Measurements from ENCODE around the gene TBC1D32.
A peak's percentile ranks its signal among the peaks of the same experiment; 100 is the strongest.
"Not testable (repeated sequence)": the region's sequence is repeated elsewhere in the genome, so short reads cannot be mapped to it uniquely, and the experiment has no call there.

TBC1D32 gene, protein sequence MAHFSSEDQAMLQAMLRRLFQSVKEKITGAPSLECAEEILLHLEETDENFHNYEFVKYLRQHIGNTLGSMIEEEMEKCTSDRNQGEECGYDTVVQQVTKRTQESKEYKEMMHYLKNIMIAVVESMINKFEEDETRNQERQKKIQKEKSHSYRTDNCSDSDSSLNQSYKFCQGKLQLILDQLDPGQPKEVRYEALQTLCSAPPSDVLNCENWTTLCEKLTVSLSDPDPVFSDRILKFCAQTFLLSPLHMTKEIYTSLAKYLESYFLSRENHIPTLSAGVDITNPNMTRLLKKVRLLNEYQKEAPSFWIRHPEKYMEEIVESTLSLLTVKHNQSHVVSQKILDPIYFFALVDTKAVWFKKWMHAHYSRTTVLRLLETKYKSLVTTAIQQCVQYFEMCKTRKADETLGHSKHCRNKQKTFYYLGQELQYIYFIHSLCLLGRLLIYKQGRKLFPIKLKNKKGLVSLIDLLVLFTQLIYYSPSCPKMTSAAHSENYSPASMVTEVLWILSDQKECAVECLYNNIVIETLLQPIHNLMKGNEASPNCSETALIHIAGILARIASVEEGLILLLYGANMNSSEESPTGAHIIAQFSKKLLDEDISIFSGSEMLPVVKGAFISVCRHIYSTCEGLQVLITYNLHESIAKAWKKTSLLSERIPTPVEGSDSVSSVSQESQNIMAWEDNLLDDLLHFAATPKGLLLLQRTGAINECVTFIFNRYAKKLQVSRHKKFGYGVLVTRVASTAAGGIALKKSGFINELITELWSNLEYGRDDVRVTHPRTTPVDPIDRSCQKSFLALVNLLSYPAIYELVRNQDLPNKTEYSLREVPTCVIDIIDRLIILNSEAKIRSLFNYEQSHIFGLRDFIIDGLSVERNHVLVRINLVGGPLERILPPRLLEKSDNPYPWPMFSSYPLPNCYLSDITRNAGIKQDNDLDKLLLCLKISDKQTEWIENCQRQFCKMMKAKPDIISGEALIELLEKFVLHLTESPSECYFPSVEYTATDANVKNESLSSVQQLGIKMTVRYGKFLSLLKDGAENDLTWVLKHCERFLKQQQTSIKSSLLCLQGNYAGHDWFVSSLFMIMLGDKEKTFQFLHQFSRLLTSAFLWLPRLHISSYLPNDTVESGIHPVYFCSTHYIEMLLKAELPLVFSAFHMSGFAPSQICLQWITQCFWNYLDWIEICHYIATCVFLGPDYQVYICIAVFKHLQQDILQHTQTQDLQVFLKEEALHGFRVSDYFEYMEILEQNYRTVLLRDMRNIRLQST

GRCh38 chr6:121334299-121335086, at the start of gene TBC1D32:
TSS of gene TBC1D32 (minus strand) at chr6:121334480. CDS start at chr6:121334430, 50 bp downstream.
- DNase-seq, result peak; percentile 94

GRCh38 chr6:121383478-121383877, 49.2 kb upstream of the TBC1D32 start:
- DNase-seq, result peak; percentile 44

DNA sequence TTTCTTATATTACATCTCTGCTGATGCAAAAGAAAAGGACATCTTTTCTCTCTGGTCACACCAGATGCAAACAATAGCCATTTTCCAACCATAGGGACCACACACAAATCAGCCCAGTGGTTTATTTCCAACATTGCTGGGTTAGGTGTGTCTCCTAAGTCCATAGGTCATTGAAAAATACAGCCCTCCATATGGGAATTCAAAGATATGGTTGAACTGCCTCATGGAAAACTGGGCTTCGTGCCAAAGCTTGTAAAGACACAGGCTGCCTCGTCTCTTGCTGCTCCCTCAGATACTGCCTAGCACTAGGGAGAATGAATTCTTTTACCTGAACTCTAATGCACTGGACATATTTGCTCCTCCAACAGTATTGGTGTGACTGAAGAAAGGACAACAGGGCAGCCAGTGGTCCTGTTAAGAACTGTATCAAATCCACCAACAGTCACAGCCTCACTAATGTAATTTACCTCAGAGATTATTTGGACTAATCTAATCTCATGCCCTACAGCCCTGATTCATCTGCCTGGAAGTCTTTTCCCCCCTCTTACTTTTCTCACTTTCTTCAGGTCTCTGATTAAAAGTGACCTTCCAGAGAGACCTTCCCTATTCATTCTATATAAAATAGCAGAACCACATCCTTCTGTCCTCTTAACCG, 48.3 kb upstream of the TBC1D32 start:
- no peak for DNase-seq

DNA sequence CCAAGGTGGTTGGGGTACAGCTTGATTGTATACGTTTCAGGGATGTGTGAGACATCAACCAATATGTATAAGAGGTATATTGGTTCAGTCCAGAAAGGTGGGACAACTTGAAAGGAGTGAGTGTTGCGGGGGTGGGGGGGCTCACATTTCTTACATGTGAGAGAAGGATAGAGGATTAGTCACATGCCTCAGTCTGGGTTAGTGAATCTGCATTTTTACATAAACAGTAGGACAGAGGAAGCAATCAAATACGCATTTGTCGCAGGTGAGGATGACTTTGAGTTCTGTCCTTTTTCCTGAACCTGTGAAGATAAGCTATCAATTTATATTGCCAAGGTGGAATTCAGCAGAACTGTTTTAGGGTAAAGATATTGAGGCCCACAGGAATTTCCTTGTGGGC, 42.1 kb upstream of the TBC1D32 start:
- DNase-seq, result no peak

DNA sequence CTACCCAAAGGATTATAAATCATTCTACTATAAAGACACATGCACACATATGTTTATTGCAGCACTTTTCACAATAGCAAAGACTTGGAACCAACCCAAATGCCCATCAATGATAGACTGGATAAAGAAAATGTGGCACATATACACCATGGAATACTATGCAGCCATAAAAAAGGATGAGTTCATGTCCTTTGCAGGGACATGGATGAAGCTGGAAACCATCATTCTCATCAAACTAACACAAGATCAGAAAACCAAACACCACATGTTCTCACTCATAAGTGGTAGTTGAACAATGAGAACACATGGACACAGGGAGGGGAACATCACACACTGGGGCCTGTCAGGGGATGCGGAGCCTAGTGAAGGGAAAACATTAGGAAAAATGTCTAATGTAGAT, 39.9 kb upstream of the TBC1D32 start:
- not testable (repeated sequence) for DNase-seq

DNA sequence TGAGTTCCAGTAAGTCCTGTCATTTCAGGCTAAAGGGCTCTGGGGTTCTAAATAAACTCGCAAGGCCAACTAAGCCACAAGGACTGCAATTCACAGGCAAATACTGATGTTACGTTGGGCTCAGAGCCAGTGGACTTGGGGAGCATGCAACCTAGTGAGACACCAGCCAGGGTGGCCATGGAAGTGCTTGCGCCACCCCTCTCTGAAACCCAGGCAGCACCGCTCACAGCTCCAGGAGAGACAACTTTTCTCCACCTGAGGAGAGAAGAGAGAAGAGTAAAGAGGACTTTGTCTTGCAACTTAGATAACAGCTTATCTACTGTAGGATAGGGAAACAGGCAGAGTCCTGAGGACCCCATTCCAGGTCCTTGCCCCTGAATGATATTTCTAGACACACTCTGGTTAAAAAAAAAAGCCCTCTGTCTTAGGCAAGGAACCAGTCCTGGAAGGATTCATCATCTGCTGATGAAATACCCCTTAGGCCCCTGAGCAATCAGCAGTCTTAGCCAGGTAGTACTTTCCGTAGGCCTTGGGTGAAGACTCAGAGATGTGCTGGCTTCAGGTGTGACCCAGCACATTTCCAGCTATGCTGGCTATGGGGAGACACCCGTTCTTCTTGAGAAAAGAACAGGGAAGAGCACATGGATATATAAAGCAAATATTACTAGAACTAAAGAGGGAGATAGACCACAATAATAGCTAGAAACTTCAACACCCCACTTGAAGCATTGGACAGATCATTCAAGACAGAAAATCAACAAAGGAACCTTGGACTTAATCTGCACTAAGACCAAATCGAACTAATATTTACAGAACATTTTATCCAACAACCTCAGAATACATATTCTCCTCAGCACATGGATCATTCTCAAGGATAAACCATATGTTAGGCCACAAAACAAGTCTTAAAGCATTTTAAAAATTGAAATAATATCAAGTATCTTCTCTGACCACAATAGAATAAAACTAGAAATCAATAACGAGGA, 31.5 kb upstream of the TBC1D32 start:
- no peak for DNase-seq

DNA sequence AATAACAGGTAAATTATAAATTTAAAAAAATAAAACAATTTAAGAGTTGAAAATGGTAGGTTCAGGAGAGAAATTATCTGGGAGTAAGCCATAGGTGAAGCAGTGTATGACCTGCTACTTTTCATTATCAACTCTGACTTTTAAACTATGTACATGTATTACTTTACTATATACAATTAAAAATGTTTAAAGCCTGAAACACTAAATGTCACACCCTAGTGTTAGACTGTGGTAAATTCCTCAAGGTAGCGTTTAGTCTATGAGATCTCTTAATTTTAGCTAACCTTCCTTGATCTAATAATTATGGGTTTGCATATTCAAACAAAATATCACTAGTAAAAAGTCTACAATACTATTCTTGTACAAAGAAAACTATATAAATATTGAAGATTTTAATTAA, 22.3 kb upstream of the TBC1D32 start:
- peak; percentile 13 for DNase-seq

DNA sequence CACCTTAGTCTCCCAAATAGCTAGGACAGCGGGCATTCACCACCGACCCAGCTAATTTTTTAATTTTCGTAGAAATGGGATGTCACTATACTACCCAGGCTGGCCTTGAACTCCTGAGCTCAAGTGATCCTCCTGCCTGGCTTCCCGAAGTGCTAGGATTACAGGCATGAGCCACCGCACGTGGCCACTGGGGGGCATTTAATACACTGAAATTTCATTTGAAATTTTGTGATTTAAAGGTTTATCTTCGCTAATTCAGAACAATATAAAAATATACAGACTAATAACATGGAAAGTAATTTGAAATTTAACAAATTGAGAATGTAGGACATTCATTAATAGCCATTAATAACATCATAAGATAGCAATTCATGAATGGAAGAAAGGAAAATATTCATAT, 20.5 kb upstream of the TBC1D32 start:
- DNase-seq, result no peak

GRCh38 chr6:121352941-121353340, 18.7 kb upstream of the TBC1D32 start:
- no peak for DNase-seq

DNA sequence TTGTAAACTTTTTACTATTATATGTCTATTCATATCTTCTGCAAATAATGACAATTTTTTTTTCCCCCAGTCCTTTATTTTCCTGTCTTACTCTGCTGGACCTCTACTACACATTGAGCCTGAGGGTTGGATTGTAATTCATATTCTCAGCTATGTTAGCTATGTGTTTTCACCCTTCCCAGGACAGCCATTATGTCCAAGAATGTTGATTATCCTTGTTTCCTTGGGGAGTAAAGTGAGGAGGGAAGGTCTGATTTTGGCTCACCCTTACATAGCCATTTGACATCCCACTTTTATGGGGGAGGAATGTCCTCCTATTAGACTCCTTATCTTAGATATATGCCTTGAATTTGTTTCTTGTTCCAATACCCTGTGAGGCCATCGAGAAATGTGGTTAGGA, 17.6 kb upstream of the TBC1D32 start:
- no peak for DNase-seq

DNA sequence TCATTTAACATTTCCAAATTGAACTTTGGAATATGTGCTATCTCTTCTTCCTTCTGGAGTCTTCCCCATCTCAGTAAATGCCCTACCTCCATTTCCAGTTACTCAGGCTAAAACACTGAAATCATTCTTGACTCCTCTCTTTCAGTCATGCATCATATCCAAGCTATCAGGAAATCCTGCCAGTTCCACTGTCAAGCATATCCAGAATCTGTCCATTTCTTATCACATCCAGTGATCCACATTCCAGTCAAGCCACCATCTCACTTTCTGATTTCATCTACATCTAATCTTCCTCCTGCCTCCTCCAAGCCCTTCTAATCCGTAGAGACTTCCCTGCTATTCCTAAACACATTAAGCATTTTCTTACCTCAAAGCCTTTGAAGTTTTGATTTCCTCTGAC, 15.3 kb upstream of the TBC1D32 start:
- no peak for DNase-seq

- no peak for DNase-seq
These were observed 13.2 kb upstream of the TBC1D32 start for GRCh38 chr6:121347484-121347883.

GRCh38 chr6:121344539-121344938, 10.3 kb upstream of the TBC1D32 start:
- peak; percentile 32 for DNase-seq

DNA sequence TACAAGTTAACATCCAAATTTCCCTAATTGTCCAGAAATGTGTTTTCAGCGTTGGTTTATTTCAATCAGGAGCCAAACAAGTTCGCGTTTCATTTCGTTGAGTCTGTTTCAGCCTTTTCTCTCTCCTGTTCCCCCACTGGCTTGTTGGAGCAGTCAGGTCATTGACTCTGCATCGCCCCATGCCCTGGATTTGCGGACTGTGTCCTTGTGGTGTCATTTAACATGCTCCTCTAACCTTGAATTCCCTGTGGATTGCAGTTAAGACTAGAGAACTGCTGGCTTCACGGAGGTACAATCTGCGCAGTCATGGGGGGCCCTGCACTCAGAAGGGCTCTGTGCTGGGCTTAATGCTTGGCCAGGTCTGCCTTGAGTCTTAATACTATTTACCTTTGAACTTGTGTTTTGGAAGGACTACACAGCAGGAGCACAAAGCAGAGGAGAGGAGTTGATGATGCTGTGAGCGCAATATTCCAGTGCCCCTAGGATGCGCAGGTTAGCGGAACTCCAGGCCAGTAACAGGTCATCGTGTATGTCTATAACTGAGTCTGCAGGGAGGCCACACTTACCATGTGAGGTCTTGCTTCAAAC, 5.5 kb upstream of the TBC1D32 start:
- DNase-seq, result no peak

DNA sequence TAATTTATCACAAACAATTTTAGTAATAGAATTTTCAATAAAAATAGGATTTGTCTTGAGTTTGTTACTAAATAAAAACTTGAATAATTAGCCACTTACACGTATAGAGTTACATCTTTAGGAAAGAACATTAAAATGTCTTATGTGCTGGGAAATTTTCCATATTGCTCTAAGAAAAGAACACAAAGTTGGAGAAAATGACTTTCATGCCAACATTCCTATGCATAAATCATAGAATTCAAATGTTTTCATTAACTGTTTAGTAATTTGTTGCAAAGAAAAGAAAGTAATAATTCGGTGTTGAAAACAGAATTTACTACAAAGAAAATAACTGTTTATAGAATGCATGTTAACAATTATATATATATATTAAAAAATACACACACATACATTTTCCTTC, 4.7 kb upstream of the TBC1D32 start:
- DNase-seq, result no peak

GRCh38 chr6:121338366-121338765, 4.1 kb upstream of the TBC1D32 start:
- DNase-seq, result no peak

DNA sequence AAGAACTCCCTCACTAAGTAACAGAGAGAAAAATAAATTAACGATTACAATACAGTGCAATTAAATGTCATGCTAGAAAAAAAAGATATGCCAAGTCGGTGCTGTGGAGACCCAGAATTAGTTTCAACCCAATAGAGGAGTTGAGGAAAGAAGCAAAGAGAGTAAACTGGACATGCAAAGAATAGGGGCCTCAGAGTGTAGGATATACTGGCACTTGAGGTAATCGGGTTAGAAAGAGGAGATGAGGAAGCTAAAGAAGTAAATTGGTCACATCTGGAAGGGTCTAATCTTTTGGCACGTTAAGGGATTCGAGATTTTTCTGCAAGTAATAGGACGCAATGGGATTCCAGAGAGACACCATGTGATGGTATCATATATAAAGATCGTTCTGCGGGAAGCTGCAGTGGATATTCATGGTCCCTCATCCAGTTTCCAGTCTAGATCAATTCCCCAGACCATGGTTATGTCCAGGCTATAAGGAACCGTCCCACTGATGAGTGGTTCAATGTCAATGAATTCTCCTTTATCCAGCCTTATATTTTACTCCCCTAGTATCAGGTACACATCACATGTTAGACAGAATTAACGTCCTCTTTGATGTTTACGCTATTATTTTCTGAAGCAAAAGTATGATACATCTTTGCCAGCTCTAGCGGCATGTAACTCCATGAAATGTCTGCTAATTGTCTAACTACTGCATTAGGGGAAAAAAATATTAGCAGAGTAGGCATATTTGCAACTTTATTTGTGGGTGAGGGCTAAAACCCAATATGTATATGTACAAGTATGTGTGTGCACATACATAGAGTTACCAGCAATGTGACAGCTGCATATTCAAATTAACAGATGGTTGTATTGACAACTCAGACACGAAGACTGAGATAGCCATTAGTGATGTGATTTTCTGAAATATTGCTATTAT, 1.1 kb upstream of the TBC1D32 start:
- DNase-seq, result peak; percentile 17

DNA sequence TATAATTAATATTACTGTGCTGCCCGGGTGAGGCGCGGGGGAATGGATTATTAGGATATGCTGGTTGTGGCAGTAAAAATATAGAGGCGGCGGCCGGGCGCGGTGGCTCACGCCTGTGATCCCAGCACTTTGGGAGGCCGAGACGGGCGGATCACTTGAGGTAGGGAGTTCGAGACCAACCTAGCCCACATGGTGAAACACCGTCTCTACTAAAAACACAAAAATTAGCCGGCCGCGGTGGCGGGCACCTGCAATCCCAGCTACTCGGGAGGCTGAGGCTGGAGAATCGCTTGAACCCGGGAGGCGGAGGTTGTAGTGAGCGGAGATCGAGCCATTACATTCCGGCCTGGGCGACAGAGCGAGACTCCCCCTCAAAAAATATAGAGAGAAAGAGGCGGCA, 586 bp downstream of the TBC1D32 start:
- DNase-seq, result not testable (repeated sequence)

- DNase-seq, result no peak
These were observed 1.1 kb downstream of the TBC1D32 start for GRCh38 chr6:121333196-121333595.
